ENCODE results near the gene MRPL52.
"Not testable (repeated sequence)": the region's sequence is repeated elsewhere in the genome, so short reads cannot be mapped to it uniquely, and the experiment has no call there.

Gene MRPL52

DNA sequence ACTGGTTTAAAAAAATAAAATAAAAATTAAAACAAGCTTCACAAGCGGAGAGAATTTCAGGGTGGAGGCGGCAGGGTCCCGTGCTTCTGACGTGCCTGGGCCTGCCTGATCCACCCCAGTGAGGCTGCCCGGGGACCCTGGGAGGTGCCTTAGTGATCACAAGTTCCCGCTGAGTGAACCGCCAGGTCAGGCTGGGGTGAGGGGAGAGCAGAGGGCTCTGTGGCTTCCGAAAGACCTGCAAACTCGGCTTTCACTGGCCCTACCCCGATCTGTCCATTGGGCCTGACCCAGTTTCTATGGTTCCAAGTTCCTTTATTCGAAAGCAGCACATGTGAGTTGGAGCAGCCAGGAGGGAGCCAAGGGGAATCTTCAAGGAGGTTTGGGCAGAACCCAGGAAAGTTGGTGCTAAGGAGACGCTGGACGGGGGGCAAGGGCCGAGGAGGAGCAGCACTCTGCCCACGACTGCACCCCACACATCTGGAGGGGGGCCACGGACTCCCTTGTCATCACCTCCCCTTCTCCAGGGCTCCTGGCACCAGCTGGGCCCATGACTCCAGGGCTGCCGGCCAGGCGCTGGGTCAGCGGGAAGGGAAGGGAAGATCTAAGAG lies 19.6 kb downstream of the MRPL52 start:
- no peak for DNase-seq (ENCODE audit: low read depth in 1 of 2, low spot score in 1 of 2)
- H3K27ac ChIP-seq (replicated peaks): no peak overlapping the region

DNA sequence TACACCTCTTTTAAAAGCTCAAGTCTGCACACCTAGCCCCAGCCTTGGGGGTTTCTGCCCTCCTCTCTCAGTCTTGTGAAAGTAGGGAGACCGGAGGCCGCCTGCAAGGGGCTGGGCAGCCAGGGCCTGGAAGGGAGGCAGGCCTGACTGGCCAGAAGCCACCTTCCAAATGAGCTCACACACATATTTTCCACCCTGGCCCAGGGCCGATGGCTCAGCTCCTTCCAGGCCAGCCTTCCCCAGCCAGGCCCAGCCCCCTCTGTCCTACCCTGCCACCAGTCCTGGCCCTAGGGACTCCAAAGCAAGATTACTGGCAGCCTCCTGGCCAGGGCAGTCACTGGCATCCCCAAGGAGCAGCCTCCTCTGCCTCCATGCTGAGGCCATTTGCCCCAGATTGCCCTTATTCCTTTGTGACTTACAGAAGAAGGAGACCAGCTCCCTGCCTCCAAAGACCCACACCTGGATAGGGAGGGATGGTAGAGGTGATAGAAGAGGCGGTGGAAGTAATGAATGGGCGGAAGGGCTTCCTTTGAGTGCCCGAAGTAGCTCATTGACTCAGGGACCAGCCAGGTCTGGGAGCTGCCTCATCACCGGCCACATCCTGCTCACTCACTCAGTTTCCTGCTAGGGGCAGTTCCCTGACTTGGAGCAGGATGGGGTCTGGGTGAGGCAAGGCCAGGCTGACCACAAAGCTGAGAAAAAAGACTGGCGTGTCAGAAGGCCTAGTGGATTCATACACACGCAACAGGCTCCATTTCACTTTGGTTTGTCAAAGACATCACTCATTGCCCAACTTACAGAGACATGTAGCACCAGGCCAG lies 21.5 kb downstream of the MRPL52 start:
- Histone ChIP-seq H3K27me3 (ENCODE audit: insufficient read depth, poor library complexity, severe bottlenecking) (no peaks in the 10 kb centered on the region), H3K4me3 (replicated peaks; ENCODE audit: insufficient read depth, low read length) (no peak overlapping the region), H3K27ac (replicated peaks) (peak overlapping the region; percentile 43)
- peak; percentile 73 to 85 for DNase-seq (ENCODE audit: low read depth in 1 of 2, low spot score in 1 of 2)
- TF ChIP-seq SPI1 (IDR thresholded peaks at IDR 0.05; ENCODE audit: borderline replicate concordance, low read depth) (no peak), POLR2AphosphoS5 (IDR thresholded peaks at IDR 0.05; ENCODE audit: low read depth) (no peak), GABPA (IDR thresholded peaks at IDR 0.05; ENCODE audit: low read depth) (no peak)
- TF ChIP-seq, protein P1, sequence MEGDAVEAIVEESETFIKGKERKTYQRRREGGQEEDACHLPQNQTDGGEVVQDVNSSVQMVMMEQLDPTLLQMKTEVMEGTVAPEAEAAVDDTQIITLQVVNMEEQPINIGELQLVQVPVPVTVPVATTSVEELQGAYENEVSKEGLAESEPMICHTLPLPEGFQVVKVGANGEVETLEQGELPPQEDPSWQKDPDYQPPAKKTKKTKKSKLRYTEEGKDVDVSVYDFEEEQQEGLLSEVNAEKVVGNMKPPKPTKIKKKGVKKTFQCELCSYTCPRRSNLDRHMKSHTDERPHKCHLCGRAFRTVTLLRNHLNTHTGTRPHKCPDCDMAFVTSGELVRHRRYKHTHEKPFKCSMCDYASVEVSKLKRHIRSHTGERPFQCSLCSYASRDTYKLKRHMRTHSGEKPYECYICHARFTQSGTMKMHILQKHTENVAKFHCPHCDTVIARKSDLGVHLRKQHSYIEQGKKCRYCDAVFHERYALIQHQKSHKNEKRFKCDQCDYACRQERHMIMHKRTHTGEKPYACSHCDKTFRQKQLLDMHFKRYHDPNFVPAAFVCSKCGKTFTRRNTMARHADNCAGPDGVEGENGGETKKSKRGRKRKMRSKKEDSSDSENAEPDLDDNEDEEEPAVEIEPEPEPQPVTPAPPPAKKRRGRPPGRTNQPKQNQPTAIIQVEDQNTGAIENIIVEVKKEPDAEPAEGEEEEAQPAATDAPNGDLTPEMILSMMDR (IDR thresholded peaks at IDR 0.05; ENCODE audit: insufficient read depth, low read length): no peak
- TF ChIP-seq, protein P2, sequence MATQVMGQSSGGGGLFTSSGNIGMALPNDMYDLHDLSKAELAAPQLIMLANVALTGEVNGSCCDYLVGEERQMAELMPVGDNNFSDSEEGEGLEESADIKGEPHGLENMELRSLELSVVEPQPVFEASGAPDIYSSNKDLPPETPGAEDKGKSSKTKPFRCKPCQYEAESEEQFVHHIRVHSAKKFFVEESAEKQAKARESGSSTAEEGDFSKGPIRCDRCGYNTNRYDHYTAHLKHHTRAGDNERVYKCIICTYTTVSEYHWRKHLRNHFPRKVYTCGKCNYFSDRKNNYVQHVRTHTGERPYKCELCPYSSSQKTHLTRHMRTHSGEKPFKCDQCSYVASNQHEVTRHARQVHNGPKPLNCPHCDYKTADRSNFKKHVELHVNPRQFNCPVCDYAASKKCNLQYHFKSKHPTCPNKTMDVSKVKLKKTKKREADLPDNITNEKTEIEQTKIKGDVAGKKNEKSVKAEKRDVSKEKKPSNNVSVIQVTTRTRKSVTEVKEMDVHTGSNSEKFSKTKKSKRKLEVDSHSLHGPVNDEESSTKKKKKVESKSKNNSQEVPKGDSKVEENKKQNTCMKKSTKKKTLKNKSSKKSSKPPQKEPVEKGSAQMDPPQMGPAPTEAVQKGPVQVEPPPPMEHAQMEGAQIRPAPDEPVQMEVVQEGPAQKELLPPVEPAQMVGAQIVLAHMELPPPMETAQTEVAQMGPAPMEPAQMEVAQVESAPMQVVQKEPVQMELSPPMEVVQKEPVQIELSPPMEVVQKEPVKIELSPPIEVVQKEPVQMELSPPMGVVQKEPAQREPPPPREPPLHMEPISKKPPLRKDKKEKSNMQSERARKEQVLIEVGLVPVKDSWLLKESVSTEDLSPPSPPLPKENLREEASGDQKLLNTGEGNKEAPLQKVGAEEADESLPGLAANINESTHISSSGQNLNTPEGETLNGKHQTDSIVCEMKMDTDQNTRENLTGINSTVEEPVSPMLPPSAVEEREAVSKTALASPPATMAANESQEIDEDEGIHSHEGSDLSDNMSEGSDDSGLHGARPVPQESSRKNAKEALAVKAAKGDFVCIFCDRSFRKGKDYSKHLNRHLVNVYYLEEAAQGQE (IDR thresholded peaks at IDR 0.05; ENCODE audit: insufficient replicate concordance, low read depth): no peak

More for the DNA sequence above, 19.6 kb downstream of the MRPL52 start:
- no peaks in the 10 kb centered on the region for H3K27me3 ChIP-seq (ENCODE audit: insufficient read depth, poor library complexity, severe bottlenecking)
- no peak overlapping the region for H3K4me3 ChIP-seq (replicated peaks; ENCODE audit: insufficient read depth, low read length)
- TF ChIP-seq GABPA (IDR thresholded peaks at IDR 0.05; ENCODE audit: low read depth) (no peak), SPI1 (IDR thresholded peaks at IDR 0.05; ENCODE audit: borderline replicate concordance, low read depth) (no peak)
- TF ChIP-seq, protein P2 (IDR thresholded peaks at IDR 0.05; ENCODE audit: insufficient replicate concordance, low read depth): no peak

DNA sequence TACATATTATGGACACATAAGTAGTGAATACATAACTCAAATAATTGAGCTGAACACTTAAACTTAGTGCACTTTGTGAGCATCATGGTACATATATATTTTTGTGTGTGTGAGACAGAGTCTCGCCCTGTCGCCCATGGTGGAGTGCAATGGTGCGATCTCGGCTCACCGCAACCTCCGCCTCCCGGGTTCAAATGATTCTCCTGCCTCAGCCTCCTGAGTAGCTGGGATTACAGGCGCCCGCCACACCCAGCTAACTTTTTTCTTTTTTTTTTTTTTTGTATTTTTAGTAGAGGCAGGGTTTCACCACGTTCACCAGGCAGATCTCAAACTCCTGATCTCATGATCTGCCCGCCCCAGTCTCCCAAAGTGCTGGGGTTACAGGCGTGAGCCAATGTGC lies 22.5 kb downstream of the MRPL52 start:
- not testable (repeated sequence) for DNase-seq (ENCODE audit: low read depth in 1 of 2, low spot score in 1 of 2); H3K27ac ChIP-seq (replicated peaks); H3K4me3 ChIP-seq (replicated peaks; ENCODE audit: insufficient read depth, low read length); H3K27me3 ChIP-seq (ENCODE audit: insufficient read depth, poor library complexity, severe bottlenecking)

DNA sequence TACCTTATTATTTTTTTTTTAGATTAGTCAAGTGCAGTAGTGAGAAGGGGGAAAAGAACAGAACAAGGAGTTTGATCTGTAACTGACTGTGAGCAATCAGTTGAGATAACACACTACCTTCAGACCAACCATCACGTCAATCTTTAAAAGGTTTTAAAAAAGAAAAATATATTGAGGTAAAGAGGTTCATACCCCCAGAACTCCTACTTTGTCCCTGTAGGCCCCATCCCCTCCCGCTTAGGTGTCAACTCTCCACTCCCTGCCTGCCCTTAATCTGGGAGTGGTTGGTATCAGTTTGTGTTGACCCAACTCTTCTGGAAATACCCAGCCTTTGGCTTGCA lies 22.9 kb downstream of the MRPL52 start:
- no peaks in the 10 kb centered on the region for H3K27me3 ChIP-seq (ENCODE audit: insufficient read depth, poor library complexity, severe bottlenecking)
- H3K4me3 ChIP-seq (replicated peaks; ENCODE audit: insufficient read depth, low read length): no peak overlapping the region
- TF ChIP-seq POLR2AphosphoS5 (IDR thresholded peaks at IDR 0.05; ENCODE audit: low read depth): no peak
- TF ChIP-seq, protein P1 (IDR thresholded peaks at IDR 0.05; ENCODE audit: insufficient read depth, low read length): no peak
- no peak for TF ChIP-seq SPI1 (IDR thresholded peaks at IDR 0.05; ENCODE audit: borderline replicate concordance, low read depth)
- DNase-seq (ENCODE audit: low read depth in 1 of 2, low spot score in 1 of 2): no peak
- no peak overlapping the region for H3K27ac ChIP-seq (replicated peaks)
